Sciatic nerve (tissue), 2 donors: ENCODE measurements around the gene CFAP99. TPM values are rescaled to one million over a fixed set of nuclear protein-coding genes. Genes with fewer than 3 reads are reported as not detected.

ENCODE experiments used
- ATAC-seq: fragments of 200-7000 bp; cut with Tn5 transposase; one replicate; pipeline ENCODE4 v1.9.1; 2020; ENCODE audit warnings: mild to moderate bottlenecking, moderate library complexity
- DNase-seq: peaks from one replicate; pipeline ENCODE4 v3.0.0-alpha.2; 2020; ENCODE audit warnings: low spot score
- intact Hi-C: fragments of 100-400 bp; cut with DNase I; formaldehyde crosslinking; loops from one replicate; pipeline ENCODE4 v1.14.2; 2022
- total RNA-seq: library from RNA; stranded (reverse); fragmentation: NEBNext Ultra II Directional; extraction: Animal tissue kit (Norgen Biotek cat#: 25700); gene quantifications from one replicate; pipeline ENCODE4 v1.2.1, GENCODE V29; 2021
- donor health status: DM: no; HTN: no; CAD: no.
- donor health status: DM: no; HTN: no; CAD: no.

Gene CFAP99
- total RNA-seq, 1 donor from 2014 or later, result not detected

GRCh38 chr4:2485956-2486355, 67.2 kb downstream of the CFAP99 start:
- DNase-seq (no peak), ATAC-seq (peak; percentile 31)
- intact Hi-C loops, result no loop called here

- intact Hi-C loops, result no loop called here
- ATAC-seq, result no peak
- DNase-seq, result no peak
Measured at GRCh38 chr4:2486981-2487380, 68.2 kb downstream of the CFAP99 start.

- ATAC-seq (no peak), DNase-seq (no peak)
- intact Hi-C loops, result no loop called here
Measured at GRCh38 chr4:2487632-2488031, 68.9 kb downstream of the CFAP99 start.

- ATAC-seq (no peak), DNase-seq (no peak)
- intact Hi-C loops, result no loop called here
Measured at GRCh38 chr4:2489081-2489805, 70.5 kb downstream of the CFAP99 start.

- ATAC-seq (no peak), DNase-seq (no peak)
- intact Hi-C loops, result no loop called here
Measured at GRCh38 chr4:2489841-2490552, 71.2 kb downstream of the CFAP99 start.

GRCh38 chr4:2492970-2493369, 74.2 kb downstream of the CFAP99 start:
- ATAC-seq (no peak), DNase-seq (no peak)
- intact Hi-C loops, result no loop called here

GRCh38 chr4:2494992-2495391, 76.2 kb downstream of the CFAP99 start:
- ATAC-seq, result no peak
- intact Hi-C loops, result no loop called here

GRCh38 chr4:2497324-2497723, 78.6 kb downstream of the CFAP99 start:
- ATAC-seq (no peak), DNase-seq (no peak)
- intact Hi-C loops, result loop anchor here (1.0 kb wide), 1 partner anchor 25 kb away; no protein-coding TSS in a partner anchor

More at GRCh38 chr4:2494992-2495391, 76.2 kb downstream of the CFAP99 start:
- DNase-seq, result no peak

GRCh38 chr4:2497931-2498330, 79.2 kb downstream of the CFAP99 start:
- ATAC-seq, result peak; percentile 72
- no peak for DNase-seq
- intact Hi-C loops, result loop anchor here (1.0 kb wide), 1 partner anchor 26 kb away; no protein-coding TSS in a partner anchor

GRCh38 chr4:2500547-2500946, 81.8 kb downstream of the CFAP99 start:
- ATAC-seq, result no peak
- DNase-seq, result no peak
- intact Hi-C loops, result no loop called here

- intact Hi-C loops, result no loop called here
- ATAC-seq, result no peak
- DNase-seq, result no peak
Measured at GRCh38 chr4:2501034-2501594, 82.4 kb downstream of the CFAP99 start.

GRCh38 chr4:2503809-2504208, 85.1 kb downstream of the CFAP99 start:
- intact Hi-C loops, result no loop called here
- ATAC-seq, result no peak

GRCh38 chr4:2507259-2507658, 88.5 kb downstream of the CFAP99 start:
- no peak for DNase-seq
- ATAC-seq, result no peak
- intact Hi-C loops, result no loop called here

More at GRCh38 chr4:2503809-2504208, 85.1 kb downstream of the CFAP99 start:
- no peak for DNase-seq

GRCh38 chr4:2507855-2508254, 89.1 kb downstream of the CFAP99 start:
- intact Hi-C loops, result no loop called here
- DNase-seq (no peak), ATAC-seq (no peak)

- intact Hi-C loops, result no loop called here
- DNase-seq (no peak), ATAC-seq (no peak)
Measured at GRCh38 chr4:2510351-2511259, 91.8 kb downstream of the CFAP99 start.

GRCh38 chr4:2511645-2512131, 92.9 kb downstream of the CFAP99 start:
- intact Hi-C loops, result no loop called here
- no peak for ATAC-seq
- DNase-seq, result no peak
